A204.1 (cell line): ENCODE results near the gene AKAP9.
A peak's percentile ranks its signal among the peaks of the same experiment; 100 is the strongest.
"Not testable (repeated sequence)": the region's sequence is repeated elsewhere in the genome, so short reads cannot be mapped to it uniquely, and the experiment has no call there.

ENCODE experiments used
- FAIRE-seq: peaks from 2 replicates; lab custom pipeline; 2012; peaks lifted over from hg19 to GRCh38; lab: Jason Lieb, UNC

The AKAP9 gene

GRCh38 chr7:91940572-91941341 lies at the start of gene AKAP9:
AKAP9 (plus strand) TSS chr7:91940862; CDS start chr7:91941100, 238 bp downstream.
- FAIRE-seq: no peak

- no peak for FAIRE-seq
These were observed 48.5 kb upstream of the AKAP9 start for GRCh38 chr7:91892099-91892705.

GRCh38 chr7:91892821-91893340 lies 47.8 kb upstream of the AKAP9 start:
- FAIRE-seq: no peak

- FAIRE-seq: not testable (repeated sequence)
These were observed 47.0 kb upstream of the AKAP9 start for GRCh38 chr7:91893699-91894098.

- no peak for FAIRE-seq
These were observed 45.7 kb upstream of the AKAP9 start for GRCh38 chr7:91894781-91895480.

- no peak for FAIRE-seq
These were observed 42.2 kb upstream of the AKAP9 start for GRCh38 chr7:91898240-91898992.

GRCh38 chr7:91899563-91899962 lies 41.1 kb upstream of the AKAP9 start:
- FAIRE-seq: peak; percentile 30

GRCh38 chr7:91910171-91910570 lies 30.5 kb upstream of the AKAP9 start:
- no peak for FAIRE-seq

GRCh38 chr7:91911121-91911520 lies 29.5 kb upstream of the AKAP9 start:
- no peak for FAIRE-seq

GRCh38 chr7:91912494-91912893 lies 28.2 kb upstream of the AKAP9 start:
- no peak for FAIRE-seq

GRCh38 chr7:91913612-91914011 lies 27.1 kb upstream of the AKAP9 start:
- FAIRE-seq: no peak

- no peak for FAIRE-seq
These were observed 25.1 kb upstream of the AKAP9 start for GRCh38 chr7:91915401-91916050.

- no peak for FAIRE-seq
These were observed 24.6 kb upstream of the AKAP9 start for GRCh38 chr7:91916051-91916440.

GRCh38 chr7:91918356-91918755 lies 22.3 kb upstream of the AKAP9 start:
- no peak for FAIRE-seq

GRCh38 chr7:91922857-91923256 lies 17.8 kb upstream of the AKAP9 start:
- no peak for FAIRE-seq

GRCh38 chr7:91927912-91928311 lies 12.8 kb upstream of the AKAP9 start:
- no peak for FAIRE-seq

GRCh38 chr7:91929463-91929862 lies 11.2 kb upstream of the AKAP9 start:
- FAIRE-seq: no peak

GRCh38 chr7:91940171-91940570 lies 491 bp upstream of the AKAP9 start:
- no peak for FAIRE-seq

- FAIRE-seq: no peak
These were observed 788 bp downstream of the AKAP9 start for GRCh38 chr7:91941450-91941849.

GRCh38 chr7:91942312-91942711 lies 1.6 kb downstream of the AKAP9 start:
- FAIRE-seq: no peak

GRCh38 chr7:91944970-91945369 lies 4.3 kb downstream of the AKAP9 start:
- not testable (repeated sequence) for FAIRE-seq

GRCh38 chr7:91945476-91945875 lies 4.8 kb downstream of the AKAP9 start:
- no peak for FAIRE-seq
